Tibial nerve (tissue), 4 donors: Measurements from ENCODE around the gene ZBTB48.

Experiments
- EP300 ChIP-seq, 2 donors: sonication (generic); formaldehyde crosslinking; IDR thresholded peaks; one replicate each; pipeline ENCODE4 v1.6.1; 2017; ENCODE audit warnings: antibody characterized with exemption in 2 of 2, mild to moderate bottlenecking in 1 of 2
- POLR2A ChIP-seq, 2 donors: fragments of 450-650 bp; IDR thresholded peaks; one replicate each; pipeline ENCODE4 v1.6.1; 2017; ENCODE audit warnings: antibody characterized with exemption in 2 of 2, mild to moderate bottlenecking in 2 of 2, moderate library complexity in 2 of 2
- TF ChIP-seq, protein P1 (sequence below), 5 experiments: fragments of 200-600 bp in 3 of 5; fragments of 450-650 bp in 2 of 5; sonication (generic) in 3 of 5; IDR thresholded peaks; one replicate each; pipeline ENCODE4 v1.5.1; 2016 to 2019; ENCODE audit warnings: antibody characterized with exemption in 5 of 5, mild to moderate bottlenecking in 3 of 5, moderate library complexity in 2 of 5

DNA sequence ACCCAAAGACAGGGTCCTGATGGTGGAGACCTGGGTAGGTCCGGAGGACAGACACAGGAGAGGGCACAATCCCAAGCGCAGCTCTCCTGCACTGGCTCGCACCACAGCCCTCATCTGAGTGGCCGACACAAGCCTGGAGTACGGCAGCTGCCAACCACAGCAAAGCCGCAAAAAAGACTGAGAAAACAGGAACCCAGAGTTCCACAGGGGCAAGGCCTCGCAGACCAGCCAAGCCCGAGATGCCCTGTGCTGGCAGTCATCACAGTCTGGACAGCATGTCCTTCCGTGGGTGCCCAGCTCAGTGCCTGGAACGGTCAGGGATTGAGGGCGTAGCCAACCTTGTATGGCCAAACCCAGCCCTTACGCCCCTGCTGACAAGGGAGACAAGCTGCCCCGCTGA, 11.4 kb downstream of the ZBTB48 start:
- TF ChIP-seq EP300 (IDR thresholded peaks at IDR 0.05) (no peak), POLR2A (IDR thresholded peaks at IDR 0.05) (no peak)
- TF ChIP-seq, protein P1, sequence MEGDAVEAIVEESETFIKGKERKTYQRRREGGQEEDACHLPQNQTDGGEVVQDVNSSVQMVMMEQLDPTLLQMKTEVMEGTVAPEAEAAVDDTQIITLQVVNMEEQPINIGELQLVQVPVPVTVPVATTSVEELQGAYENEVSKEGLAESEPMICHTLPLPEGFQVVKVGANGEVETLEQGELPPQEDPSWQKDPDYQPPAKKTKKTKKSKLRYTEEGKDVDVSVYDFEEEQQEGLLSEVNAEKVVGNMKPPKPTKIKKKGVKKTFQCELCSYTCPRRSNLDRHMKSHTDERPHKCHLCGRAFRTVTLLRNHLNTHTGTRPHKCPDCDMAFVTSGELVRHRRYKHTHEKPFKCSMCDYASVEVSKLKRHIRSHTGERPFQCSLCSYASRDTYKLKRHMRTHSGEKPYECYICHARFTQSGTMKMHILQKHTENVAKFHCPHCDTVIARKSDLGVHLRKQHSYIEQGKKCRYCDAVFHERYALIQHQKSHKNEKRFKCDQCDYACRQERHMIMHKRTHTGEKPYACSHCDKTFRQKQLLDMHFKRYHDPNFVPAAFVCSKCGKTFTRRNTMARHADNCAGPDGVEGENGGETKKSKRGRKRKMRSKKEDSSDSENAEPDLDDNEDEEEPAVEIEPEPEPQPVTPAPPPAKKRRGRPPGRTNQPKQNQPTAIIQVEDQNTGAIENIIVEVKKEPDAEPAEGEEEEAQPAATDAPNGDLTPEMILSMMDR (IDR thresholded peaks at IDR 0.05): no peak
